ENCODE data around the gene KCNK4. TPM values are rescaled to one million over a fixed set of nuclear protein-coding genes. Genes with fewer than 3 reads are reported as not detected.

KCNK4 gene
- total RNA-seq, 1 donor from 2014 or later = not detected

DNA sequence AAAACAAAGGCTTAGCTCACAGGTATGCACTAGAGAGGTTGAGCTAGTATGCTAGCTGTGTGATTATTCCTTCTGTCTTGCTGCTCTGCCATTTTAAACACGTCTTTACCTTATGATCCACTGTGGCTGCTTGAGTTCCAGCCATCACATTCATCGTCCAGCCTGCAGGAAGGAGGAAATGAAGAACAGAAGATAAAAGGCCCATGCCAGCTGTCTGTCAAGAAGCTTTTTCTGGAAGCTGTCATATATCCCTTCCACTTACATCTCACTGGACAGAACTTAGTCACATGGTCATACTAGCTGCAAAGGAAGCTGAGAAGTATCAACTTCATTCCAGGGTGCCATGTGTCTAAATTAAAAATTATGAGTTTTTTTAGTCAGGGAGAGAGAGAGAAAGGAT, 36.3 kb downstream of the KCNK4 start:
- no peak for DNase-seq (ENCODE audit: extremely low spot score, unreplicated experiment)
- H3K27me3 Mint-ChIP-seq = no peaks in the 10 kb centered on the region
- H3K27ac Mint-ChIP-seq = no peak overlapping the region
- no peaks in the 10 kb centered on the region for H3K36me3 Mint-ChIP-seq
- TF ChIP-seq, protein P1, sequence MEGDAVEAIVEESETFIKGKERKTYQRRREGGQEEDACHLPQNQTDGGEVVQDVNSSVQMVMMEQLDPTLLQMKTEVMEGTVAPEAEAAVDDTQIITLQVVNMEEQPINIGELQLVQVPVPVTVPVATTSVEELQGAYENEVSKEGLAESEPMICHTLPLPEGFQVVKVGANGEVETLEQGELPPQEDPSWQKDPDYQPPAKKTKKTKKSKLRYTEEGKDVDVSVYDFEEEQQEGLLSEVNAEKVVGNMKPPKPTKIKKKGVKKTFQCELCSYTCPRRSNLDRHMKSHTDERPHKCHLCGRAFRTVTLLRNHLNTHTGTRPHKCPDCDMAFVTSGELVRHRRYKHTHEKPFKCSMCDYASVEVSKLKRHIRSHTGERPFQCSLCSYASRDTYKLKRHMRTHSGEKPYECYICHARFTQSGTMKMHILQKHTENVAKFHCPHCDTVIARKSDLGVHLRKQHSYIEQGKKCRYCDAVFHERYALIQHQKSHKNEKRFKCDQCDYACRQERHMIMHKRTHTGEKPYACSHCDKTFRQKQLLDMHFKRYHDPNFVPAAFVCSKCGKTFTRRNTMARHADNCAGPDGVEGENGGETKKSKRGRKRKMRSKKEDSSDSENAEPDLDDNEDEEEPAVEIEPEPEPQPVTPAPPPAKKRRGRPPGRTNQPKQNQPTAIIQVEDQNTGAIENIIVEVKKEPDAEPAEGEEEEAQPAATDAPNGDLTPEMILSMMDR (conservative IDR thresholded peaks at IDR 0.05) = no peak
- no peak overlapping the region for H3K4me3 Mint-ChIP-seq
- no peaks in the 10 kb centered on the region for H3K9me3 Mint-ChIP-seq
- H3K4me1 Mint-ChIP-seq (ENCODE audit: unreplicated experiment) = peaks cover 6% of the 10 kb centered on the region

DNA sequence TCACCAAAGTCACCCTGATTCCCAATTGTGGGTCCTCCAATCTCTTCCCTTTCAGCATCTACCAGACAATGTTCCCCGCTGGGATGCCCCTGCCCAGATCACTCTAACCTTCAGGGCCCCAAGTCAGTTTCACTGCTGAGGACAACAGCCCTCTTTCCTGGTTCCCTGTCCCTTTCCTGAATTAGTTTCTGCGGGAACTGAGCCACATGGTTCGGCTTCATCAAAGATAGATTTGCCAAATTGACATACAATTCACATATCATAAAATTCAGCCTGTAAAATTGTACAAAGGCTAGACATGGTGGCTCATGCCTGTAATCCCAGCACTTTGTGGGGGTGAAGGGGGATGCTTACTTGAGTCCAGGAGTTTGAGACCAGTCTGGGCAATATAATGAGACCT, 36.9 kb downstream of the KCNK4 start:
- TF ChIP-seq, protein P1 (conservative IDR thresholded peaks at IDR 0.05) = no peak
- H3K27me3 Mint-ChIP-seq = no peaks in the 10 kb centered on the region

DNA sequence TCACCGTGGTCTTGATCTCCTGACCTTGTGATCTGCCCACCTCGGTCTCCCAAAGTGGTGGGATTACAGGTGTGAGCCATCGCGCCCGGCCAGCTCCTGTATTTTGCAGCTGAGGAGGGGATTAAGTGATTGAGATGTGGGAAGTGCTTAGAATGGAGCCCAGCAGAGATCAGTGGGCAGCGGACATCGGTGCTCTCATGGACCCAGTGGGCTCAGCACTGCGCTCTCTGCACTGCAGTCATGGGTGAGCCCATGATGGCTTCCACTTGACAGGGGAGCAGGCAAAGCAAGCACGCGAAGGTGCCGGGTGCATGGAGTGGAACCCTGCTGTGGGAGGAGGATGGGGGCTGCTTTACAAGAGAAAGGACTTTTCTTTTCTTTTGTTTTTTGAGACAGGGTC, 39.8 kb downstream of the KCNK4 start:
- DNase-seq (ENCODE audit: extremely low spot score, unreplicated experiment) = no peak
- H3K36me3 Mint-ChIP-seq = no peaks in the 10 kb centered on the region
- H3K27ac Mint-ChIP-seq = no peak overlapping the region
- H3K4me3 Mint-ChIP-seq = no peak overlapping the region
- TF ChIP-seq, protein P1 (conservative IDR thresholded peaks at IDR 0.05) = no peak
- peaks cover 11% of the 10 kb centered on the region for H3K4me1 Mint-ChIP-seq (ENCODE audit: unreplicated experiment)
- no peaks in the 10 kb centered on the region for H3K9me3 Mint-ChIP-seq
- peaks cover 3% of the 10 kb centered on the region for H3K27me3 Mint-ChIP-seq

More for the DNA sequence above, 36.9 kb downstream of the KCNK4 start:
- Mint-ChIP-seq H3K36me3 (no peaks in the 10 kb centered on the region), H3K9me3 (no peaks in the 10 kb centered on the region), H3K4me3 (no peak overlapping the region), H3K4me1 (ENCODE audit: unreplicated experiment) (peaks cover 6% of the 10 kb centered on the region), H3K27ac (no peak overlapping the region)
- DNase-seq (ENCODE audit: extremely low spot score, unreplicated experiment) = no peak

DNA sequence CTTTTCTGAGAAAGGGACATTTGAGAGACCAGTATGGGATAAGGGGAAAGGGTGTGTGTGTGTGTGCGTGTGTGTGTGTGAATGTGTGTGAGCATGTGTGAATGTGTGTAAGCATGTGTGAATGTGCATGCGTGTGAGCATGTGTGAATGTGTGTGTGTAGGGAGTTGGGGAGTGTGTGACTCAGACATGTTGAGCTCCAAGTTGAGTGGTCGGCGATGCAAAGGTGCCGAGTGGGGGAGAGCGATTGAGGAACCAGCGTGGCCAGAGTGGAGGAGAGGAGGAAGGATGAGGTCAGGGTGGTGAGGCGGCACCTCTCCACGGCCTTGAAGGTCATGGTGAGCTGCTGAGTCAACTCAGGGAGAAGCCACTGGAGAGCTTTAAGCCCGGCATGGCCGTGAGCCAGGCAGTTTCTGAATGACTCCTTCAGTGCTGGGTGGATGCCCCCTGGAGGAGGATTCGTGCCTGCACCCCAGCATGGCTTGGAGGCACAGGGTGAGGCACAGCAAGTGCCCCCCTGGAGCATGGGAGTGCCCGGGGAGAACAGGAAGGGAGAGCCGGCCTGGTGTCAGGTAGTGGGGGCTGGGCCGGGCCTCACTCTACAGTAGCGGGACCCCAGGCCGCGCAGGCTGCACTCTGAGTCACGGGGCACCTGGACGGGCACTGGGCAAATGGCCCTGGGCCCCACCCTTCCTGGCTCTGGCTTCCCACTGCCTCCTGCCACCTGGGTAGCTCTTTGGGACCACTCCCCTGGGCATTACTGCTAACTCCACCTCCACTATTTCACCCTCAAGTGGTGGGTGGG, 40.7 kb downstream of the KCNK4 start:
- H3K4me1 Mint-ChIP-seq (ENCODE audit: unreplicated experiment) = peaks cover 11% of the 10 kb centered on the region
- peaks cover 3% of the 10 kb centered on the region for H3K27me3 Mint-ChIP-seq
- TF ChIP-seq, protein P1 (conservative IDR thresholded peaks at IDR 0.05) = peak; percentile 42
- no peaks in the 10 kb centered on the region for H3K36me3 Mint-ChIP-seq
- DNase-seq (ENCODE audit: extremely low spot score, unreplicated experiment) = no peak
- peak overlapping the region; percentile 35 for H3K27ac Mint-ChIP-seq
- H3K4me3 Mint-ChIP-seq = no peak overlapping the region
- no peaks in the 10 kb centered on the region for H3K9me3 Mint-ChIP-seq

DNA sequence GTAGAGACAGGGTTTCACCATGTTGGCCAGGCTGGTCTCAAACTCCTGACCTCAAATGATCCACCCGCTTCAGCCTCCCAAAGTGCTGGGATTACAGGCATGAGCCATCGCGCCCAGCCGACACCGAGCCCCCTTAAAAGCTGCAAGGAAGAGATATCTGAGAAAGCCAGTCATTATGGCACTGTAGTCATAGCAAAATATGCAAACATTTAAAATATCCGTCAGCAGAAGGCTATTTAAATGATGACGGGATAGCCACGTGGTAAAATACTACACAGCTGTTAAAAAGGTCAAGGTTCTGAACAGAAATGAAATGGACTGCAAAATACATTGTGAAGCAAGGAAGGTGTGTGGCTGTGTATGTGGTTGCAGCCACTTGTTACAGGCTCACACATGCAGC, 42.5 kb downstream of the KCNK4 start:
- Mint-ChIP-seq H3K27me3 (peaks cover 3% of the 10 kb centered on the region), H3K27ac (peak overlapping the region; percentile 63), H3K9me3 (no peaks in the 10 kb centered on the region), H3K36me3 (no peaks in the 10 kb centered on the region), H3K4me3 (no peak overlapping the region), H3K4me1 (ENCODE audit: unreplicated experiment) (peaks cover 11% of the 10 kb centered on the region)
- TF ChIP-seq, protein P1 (conservative IDR thresholded peaks at IDR 0.05) = no peak
- DNase-seq (ENCODE audit: extremely low spot score, unreplicated experiment) = no peak

Measured in type B pancreatic cell (in vitro differentiated cells).